ENCODE measurements around the gene S100A5. TPM values are rescaled to one million over a fixed set of nuclear protein-coding genes. Genes with fewer than 3 reads are reported as not detected.

Gene S100A5
- total RNA-seq, 1 experiment from 2014 or later = not detected

DNA sequence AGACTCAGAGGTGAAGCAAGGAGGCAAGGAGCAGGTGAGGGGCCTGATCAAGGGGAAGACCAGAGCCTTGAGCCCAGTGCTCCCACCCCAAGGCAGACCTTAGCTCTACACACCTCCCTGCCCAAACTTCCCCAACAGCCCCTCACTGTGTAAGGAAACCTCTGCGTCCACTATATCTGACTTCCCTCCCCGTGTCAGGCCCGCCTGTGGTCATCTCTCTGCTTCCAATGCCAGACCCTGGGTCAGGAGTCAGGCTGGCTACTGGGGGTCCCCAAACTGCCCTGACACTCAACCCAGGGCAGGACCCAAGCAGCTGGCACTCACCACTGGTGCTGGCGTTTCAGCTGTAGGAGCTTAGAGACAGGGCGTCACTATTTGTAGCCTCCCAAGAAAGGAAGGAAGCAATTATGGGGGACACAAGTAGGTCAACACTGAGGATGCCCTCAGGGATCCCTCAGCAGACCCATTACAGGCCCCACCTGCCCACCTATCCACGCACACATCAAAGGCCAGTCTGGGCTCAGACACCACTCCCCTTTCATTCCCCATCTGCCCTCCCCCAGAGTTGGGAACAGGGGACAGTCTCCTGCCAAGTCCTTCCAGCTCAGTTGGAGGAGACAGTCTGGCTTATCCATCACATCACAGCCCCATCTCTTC is 9.1 kb upstream of the S100A5 start:
- TF ChIP-seq, protein P1, sequence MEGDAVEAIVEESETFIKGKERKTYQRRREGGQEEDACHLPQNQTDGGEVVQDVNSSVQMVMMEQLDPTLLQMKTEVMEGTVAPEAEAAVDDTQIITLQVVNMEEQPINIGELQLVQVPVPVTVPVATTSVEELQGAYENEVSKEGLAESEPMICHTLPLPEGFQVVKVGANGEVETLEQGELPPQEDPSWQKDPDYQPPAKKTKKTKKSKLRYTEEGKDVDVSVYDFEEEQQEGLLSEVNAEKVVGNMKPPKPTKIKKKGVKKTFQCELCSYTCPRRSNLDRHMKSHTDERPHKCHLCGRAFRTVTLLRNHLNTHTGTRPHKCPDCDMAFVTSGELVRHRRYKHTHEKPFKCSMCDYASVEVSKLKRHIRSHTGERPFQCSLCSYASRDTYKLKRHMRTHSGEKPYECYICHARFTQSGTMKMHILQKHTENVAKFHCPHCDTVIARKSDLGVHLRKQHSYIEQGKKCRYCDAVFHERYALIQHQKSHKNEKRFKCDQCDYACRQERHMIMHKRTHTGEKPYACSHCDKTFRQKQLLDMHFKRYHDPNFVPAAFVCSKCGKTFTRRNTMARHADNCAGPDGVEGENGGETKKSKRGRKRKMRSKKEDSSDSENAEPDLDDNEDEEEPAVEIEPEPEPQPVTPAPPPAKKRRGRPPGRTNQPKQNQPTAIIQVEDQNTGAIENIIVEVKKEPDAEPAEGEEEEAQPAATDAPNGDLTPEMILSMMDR (conservative IDR thresholded peaks at IDR 0.05) = no peak
- no peak overlapping the region for H3K4ac ChIP-seq (ENCODE audit: low read depth, low read length)
- no peak overlapping the region for H2AFZ ChIP-seq (ENCODE audit: low read length)
- no CpG with 5 or more reads among the region's 6 CpGs for WGBS (ENCODE audit: extremely low coverage, insufficient read length, low lambda C conversion rate)
- no peak overlapping the region for H3K56ac ChIP-seq (ENCODE audit: insufficient read length, low read depth, low read length)
- H3K23me2 ChIP-seq (ENCODE audit: insufficient read length, low read depth, low read length, poor library complexity, severe bottlenecking) = no peaks in the 10 kb centered on the region
- Mint-ChIP-seq H3K36me3 (ENCODE audit: insufficient read depth in 1 of 3, low read depth in 3 of 3) (no peaks in the 10 kb centered on the region), H3K27ac (peak overlapping the region in 1 of 3 experiments; percentile 46; a peak in 1 of 7 replicates), H3K9me3 (no peaks in the 10 kb centered on the region), H3K27me3 (ENCODE audit: low read depth) (no peaks in the 10 kb centered on the region; the same call in 1 of the 2 replicates), H3K4me3 (peak overlapping the region in 1 of 2 experiments; percentile 18; a peak in 2 of 5 replicates), H3K4me1 (peaks cover 46 to 64% of the 10 kb centered on the region in 2 experiments)
- H3K18ac ChIP-seq (ENCODE audit: insufficient read length, low read depth, low read length) = no peak overlapping the region
- H3K9ac ChIP-seq (ENCODE audit: extremely low read depth, insufficient read length, low read length) = no peak overlapping the region
- H4K8ac ChIP-seq (replicated peaks; ENCODE audit: insufficient read length, low read depth, low read length) = no peak overlapping the region
- no peak overlapping the region; the same call in 1 of the 2 replicates for H3K14ac ChIP-seq (ENCODE audit: insufficient read depth, low read length)
- peak; percentile 17 for DNase-seq
- H2AK5ac ChIP-seq (ENCODE audit: insufficient read length, low read length) = no peak overlapping the region
- no peak overlapping the region for H4K5ac ChIP-seq (ENCODE audit: insufficient read length, low read depth, low read length)
- no peaks in the 10 kb centered on the region for H4K20me1 ChIP-seq (ENCODE audit: control insufficient read depth, insufficient read depth, insufficient read length)
- no peak overlapping the region for H3K27ac ChIP-seq (ENCODE audit: insufficient read length, low read depth, low read length)
- no peaks in the 10 kb centered on the region for H3K79me2 ChIP-seq (ENCODE audit: insufficient read depth, low read length)
- H3K27me3 ChIP-seq (ENCODE audit: insufficient read depth, low read length) = no peaks in the 10 kb centered on the region
- no peak overlapping the region for H3K23ac ChIP-seq (ENCODE audit: insufficient read length, low read depth, low read length)
- H2BK5ac ChIP-seq (ENCODE audit: insufficient read length, low read length) = no peak overlapping the region
- no peaks in the 10 kb centered on the region for H3K79me1 ChIP-seq (ENCODE audit: insufficient read depth, low read depth, low read length, poor library complexity, severe bottlenecking)
- H3K4me1 ChIP-seq (ENCODE audit: insufficient read depth, low read length) = peaks cover 3% of the 10 kb centered on the region; the same call in 1 of the 2 replicates
- H2BK12ac ChIP-seq (ENCODE audit: insufficient read length, low read depth, low read length) = no peak overlapping the region
- H3T11ph ChIP-seq (ENCODE audit: low read length) = no peak overlapping the region
- no peak overlapping the region for H2BK20ac ChIP-seq (ENCODE audit: low read depth, low read length, poor library complexity, severe bottlenecking)
- H2BK15ac ChIP-seq (ENCODE audit: low read depth, low read length) = no peak overlapping the region
- no peak overlapping the region for H4K91ac ChIP-seq (ENCODE audit: insufficient read length, low read depth, low read length)
- no peaks in the 10 kb centered on the region for H3K9me3 ChIP-seq (ENCODE audit: control insufficient read depth, low read depth, low read length)
- H2BK120ac ChIP-seq (ENCODE audit: low read depth, low read length, poor library complexity, severe bottlenecking) = no peak overlapping the region
- no peak overlapping the region for H3K4me2 ChIP-seq (ENCODE audit: insufficient read depth, insufficient read length, low read length)
